IgD-negative memory B cell (primary cell): Measurements from ENCODE around the gene KRT222. TPM values are rescaled to one million over a fixed set of nuclear protein-coding genes. Genes with fewer than 3 reads are reported as not detected.

Source experiments
- H3K27ac Mint-ChIP-seq, 3 donors: one replicate each; pipeline ENCODE4 v1.8.0; 2020 to 2022; ENCODE audit warnings: mild to moderate bottlenecking in 3 of 3, mixed read lengths in 3 of 3, moderate library complexity in 1 of 3
- H3K27me3 Mint-ChIP-seq: one replicate; pipeline ENCODE4 v1.8.0; 2021; ENCODE audit warnings: mixed read lengths
- H3K36me3 Mint-ChIP-seq: one replicate; pipeline ENCODE4 v1.8.0; 2020; ENCODE audit warnings: mild to moderate bottlenecking, mixed read lengths
- H3K4me1 Mint-ChIP-seq, 3 donors: one replicate each; pipeline ENCODE4 v1.8.0; 2020 to 2022; ENCODE audit warnings: mixed read lengths in 3 of 3, mild to moderate bottlenecking in 1 of 3
- H3K4me3 Mint-ChIP-seq, 4 donors: one replicate each; pipeline ENCODE4 v1.8.0; 2020 to 2022; ENCODE audit warnings: mild to moderate bottlenecking in 4 of 4, mixed read lengths in 4 of 4, moderate library complexity in 3 of 4
- H3K9me3 Mint-ChIP-seq, 3 donors: one replicate each; pipeline ENCODE4 v1.8.0; 2020 to 2021; ENCODE audit warnings: mixed read lengths in 3 of 3, mild to moderate bottlenecking in 1 of 3
- polyA plus RNA-seq: library from polyadenylated mRNA; unstranded; fragments of 300-500 nt; fragmentation: Illumina TruSeq; gene quantifications from one replicate; pipeline ENCODE4 v1.2.3, GENCODE V29; 2021

Gene KRT222
- polyA plus RNA-seq, 1 donor from 2014 or later = not detected

DNA sequence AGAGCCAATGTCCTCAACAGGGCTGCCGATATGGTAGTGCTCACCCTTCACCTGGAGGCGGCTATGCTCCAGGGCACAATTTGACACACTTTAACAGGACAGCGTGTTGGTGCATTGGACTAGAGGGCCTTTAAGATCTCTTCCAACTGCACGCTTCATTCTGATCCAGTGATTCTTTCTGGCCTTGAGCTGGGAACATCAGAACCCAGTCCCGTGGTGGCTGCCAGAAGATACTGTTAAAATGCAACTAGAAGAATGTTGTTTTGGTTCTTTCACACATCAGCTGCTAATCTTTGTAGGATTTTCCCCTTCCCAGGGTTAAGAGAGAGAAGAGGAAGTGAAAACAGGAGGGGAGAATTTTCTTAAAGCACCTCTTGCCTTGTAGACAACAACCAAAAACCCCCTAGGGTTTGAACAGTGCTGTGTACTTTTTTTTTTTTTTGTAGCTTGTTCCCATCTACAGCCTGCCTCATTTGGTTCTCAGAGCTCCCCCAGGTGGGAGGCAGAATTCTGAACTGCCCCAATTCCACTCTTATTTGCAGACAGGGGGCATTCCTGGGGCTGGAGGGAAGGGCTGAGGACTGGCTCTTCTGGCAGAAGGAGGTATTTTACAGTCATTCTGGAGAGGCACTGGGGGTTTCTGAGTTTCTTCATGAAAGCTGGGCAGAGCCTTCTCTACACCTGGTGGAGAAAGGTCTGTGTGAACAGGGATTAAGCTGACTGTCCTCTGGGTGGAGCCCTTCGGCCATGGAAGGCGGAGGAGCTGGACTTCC, 49.7 kb downstream of the KRT222 start:
- peaks cover 24 to 42% (median 30%) of the 10 kb centered on the region in 3 donors for H3K4me1 Mint-ChIP-seq
- H3K27me3 Mint-ChIP-seq = peaks cover 2% of the 10 kb centered on the region
- peak overlapping the region; percentile 64 to 83 (median 72) for H3K4me3 Mint-ChIP-seq
- no peaks in the 10 kb centered on the region for H3K36me3 Mint-ChIP-seq
- H3K27ac Mint-ChIP-seq = peak overlapping the region; percentile 82 to 99 (median 97)
- H3K9me3 Mint-ChIP-seq = no peaks in the 10 kb centered on the region

DNA sequence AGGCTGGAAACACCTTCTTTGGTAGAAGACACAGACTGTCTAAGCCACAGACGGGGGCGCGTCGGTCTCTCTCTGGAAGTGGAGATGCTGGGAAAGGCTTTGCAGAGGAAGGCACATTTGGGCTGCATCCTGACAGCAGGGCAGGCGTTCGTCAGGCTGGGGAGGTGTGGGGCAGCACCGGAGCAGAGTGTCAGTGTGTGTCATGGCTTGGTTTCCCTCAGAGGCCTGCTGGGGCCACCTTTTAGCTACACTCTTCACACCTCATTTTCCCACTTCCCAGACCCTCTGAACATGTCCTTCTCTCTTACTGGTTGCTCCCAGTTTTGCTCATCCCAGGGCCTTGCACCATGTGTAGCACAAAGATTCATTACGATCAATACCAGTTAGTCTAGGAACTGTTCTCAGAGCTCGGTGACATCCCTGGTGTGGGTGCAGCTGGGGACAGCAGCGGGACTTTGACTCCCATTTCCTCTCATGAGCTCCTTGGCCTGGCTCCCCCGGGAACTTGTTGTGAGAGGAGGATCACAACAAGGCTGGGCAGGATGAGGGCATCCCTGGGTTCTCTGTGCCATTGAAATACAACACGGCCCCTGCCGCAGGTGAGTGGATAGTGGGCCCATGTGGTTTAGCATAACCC, 50.4 kb downstream of the KRT222 start:
- Mint-ChIP-seq H3K36me3 (no peaks in the 10 kb centered on the region), H3K4me1 (peaks cover 18 to 40% (median 24%) of the 10 kb centered on the region in 3 donors), H3K27ac (peak overlapping the region; percentile 82 to 99 (median 97)), H3K9me3 (no peaks in the 10 kb centered on the region), H3K27me3 (peaks cover 2% of the 10 kb centered on the region), H3K4me3 (peak overlapping the region; percentile 64 to 83 (median 72))

DNA sequence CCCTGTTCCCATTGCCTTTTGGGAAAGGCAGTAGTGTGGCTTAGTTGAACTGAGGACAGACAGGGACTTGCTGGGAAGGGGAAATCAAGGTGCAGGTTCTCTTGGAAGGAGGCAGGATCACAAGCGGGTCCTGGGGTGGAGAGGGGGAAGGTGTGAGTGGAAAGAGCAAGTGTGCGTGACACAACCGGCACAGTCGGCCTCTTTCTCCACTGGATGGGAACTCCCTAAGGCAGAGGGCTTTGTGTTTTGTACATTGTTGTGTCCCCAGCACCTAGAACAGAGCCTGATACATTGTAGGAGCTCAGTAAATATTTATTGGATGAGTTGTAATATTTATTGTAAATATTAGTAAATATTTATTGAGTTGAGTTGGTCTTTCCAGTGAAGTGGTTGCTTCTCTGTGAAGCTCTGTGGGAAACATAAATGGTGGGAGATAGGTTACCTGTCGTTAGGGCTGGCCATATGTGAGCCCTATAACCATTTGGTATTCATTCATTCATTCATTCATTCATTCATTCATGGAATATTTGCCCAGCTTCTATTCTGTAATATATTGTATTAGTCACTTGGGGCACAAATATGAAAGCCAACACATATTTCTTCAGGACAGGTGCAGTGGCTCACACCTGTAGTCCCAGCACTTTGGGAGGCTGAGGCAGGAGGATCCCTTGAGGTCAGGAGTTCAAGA, 51.4 kb downstream of the KRT222 start:
- Mint-ChIP-seq H3K9me3 (no peaks in the 10 kb centered on the region), H3K27me3 (peaks cover 2% of the 10 kb centered on the region), H3K27ac (peak overlapping the region; percentile 71 to 97 (median 82)), H3K36me3 (no peaks in the 10 kb centered on the region), H3K4me1 (peaks cover 18 to 40% (median 27%) of the 10 kb centered on the region in 3 donors), H3K4me3 (peak overlapping the region in 3 of 4 donors; percentile 38 to 60 (median 57))

DNA sequence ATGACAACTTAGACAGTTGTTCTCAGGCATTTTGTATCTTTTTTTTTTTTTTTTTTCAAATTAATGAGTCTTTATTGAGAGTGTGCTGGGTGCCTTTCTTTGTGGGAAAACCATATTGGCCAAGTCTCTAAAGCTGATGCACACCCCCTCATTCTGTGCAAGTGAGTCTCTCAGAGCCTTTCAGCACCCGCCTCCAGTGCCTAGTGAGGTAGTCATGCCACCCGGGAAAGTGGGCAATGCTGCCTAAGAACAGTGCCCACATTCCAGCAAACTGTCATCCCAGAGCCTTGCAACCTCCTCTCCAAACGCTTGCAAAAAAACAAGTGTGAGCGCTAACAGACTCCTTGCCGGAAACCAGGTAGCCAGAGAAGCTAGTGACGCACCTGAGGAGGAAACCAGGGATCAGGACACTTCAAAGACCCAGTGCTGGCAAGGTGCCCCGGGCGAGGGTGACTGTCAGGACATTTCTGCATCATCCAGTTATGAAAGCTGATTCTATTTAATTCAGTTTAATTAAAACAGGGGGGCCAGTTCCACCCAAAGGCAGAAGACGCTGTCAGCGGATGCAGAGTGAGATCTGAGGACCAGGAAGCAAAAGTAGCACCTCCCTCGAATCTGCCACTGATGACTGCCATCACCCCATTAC, 52.3 kb downstream of the KRT222 start:
- Mint-ChIP-seq H3K9me3 (no peaks in the 10 kb centered on the region), H3K4me3 (peak overlapping the region in 2 of 4 donors; percentile 8 to 27), H3K27ac (peak overlapping the region; percentile 14 to 97 (median 73)), H3K36me3 (no peaks in the 10 kb centered on the region), H3K27me3 (peaks cover 2% of the 10 kb centered on the region), H3K4me1 (peaks cover 18 to 46% (median 28%) of the 10 kb centered on the region in 3 donors)

DNA sequence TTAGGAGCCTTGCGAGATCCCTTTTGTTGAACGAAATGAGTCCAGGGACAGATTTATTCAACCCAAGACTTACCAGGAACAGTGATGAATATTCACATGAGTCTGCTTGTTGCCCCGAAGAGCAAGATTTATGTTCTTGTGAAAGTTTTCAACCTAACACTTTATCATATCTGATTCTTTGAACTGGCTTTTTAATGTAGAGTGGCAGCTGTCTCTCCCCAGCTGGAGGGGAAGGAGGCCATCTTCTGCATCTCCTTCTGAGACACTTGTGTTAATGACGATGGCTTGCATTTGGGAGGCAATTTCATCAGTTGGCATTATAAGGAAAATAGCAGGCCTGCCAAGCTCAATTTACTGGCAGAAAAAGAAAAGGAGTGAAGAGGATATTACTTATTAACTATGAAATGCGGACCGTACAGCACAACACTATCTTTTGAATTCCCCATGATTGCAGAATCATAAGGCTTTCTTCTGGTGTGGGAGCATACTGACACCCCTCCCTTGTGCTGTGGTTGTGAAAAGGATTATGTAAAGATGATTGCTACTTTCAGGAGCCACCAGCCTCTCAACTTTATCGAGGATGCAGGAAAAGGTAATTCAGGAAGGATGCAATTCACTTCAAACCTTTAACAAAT, 53.0 kb downstream of the KRT222 start:
- Mint-ChIP-seq H3K27ac (peak overlapping the region; percentile 26 to 97 (median 65)), H3K27me3 (peaks cover 2% of the 10 kb centered on the region), H3K36me3 (no peaks in the 10 kb centered on the region), H3K9me3 (no peaks in the 10 kb centered on the region), H3K4me3 (no peak overlapping the region), H3K4me1 (peaks cover 18 to 46% (median 28%) of the 10 kb centered on the region in 3 donors)

DNA sequence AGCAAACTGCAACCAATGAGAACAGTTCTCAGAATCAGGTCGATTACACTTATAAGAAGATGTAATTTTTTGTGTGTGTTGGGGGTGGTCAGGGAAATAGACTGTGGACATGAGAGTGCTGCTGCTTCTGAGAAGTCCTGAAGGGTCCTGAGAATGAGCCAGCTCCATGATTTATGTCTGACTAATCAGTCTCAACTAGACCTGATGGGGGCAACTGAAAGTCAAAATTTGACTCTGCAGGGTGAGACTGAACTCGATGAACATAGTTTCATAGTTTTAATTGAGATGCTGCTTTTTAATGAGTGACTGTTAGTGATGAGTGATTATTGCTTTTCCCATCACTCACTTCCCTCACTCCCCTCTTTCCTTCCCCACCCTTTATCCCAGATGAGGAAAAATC, 54.6 kb downstream of the KRT222 start:
- H3K36me3 Mint-ChIP-seq = no peaks in the 10 kb centered on the region

DNA sequence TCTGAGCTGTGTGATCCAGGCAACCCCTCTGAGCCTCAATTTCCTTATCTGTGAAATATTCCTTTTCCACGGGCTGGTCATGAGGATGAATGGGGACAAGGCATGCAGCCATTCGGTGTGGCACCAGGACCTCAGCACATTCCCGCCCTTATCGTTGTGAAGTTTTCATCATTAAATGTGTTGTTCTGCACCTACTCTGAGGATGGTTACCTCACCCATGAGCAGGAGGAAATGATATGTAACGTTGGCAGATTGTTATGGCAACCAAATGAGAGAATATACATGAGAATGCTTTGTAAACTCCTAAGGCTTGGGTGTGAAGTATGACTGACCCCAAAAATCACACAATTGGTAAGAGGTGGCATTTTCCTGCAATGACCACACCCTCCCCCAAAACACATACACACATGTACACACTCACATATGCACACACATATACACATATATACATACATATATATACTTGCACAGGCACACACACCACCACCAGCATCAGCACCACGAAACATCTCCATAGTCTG, 56.9 kb downstream of the KRT222 start:
- H3K4me3 Mint-ChIP-seq = peak overlapping the region in 2 of 4 donors; percentile 33 to 47

More for the DNA sequence above, 54.6 kb downstream of the KRT222 start:
- H3K27me3 Mint-ChIP-seq = peaks cover under 1% of the 10 kb centered on the region
- H3K4me1 Mint-ChIP-seq = peaks cover 12 to 34% (median 19%) of the 10 kb centered on the region in 3 donors
- H3K4me3 Mint-ChIP-seq = no peak overlapping the region
- H3K27ac Mint-ChIP-seq = peak overlapping the region in 2 of 3 donors; percentile 46 to 70
- no peaks in the 10 kb centered on the region for H3K9me3 Mint-ChIP-seq

DNA sequence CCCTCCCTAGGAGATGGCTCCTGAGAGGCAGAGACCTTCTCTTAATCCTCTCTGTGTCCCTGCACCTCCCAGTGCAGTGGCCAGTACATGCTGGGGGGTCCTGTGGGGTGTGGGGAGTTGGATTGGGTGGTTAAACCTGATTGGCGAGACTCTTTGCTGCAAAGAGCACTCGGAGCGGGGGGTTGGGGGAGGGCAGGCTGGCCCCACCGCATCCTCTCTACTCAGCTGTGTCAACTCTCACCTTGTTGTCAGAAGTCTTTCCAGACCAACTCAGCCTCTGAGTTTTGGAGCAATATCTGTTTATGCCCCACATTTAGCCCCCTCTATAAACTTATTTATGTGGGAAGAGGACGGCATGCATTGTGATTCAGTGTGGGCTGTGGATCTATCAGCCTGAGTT, 57.3 kb downstream of the KRT222 start:
- Mint-ChIP-seq H3K27me3 (no peaks in the 10 kb centered on the region), H3K36me3 (no peaks in the 10 kb centered on the region), H3K27ac (peak overlapping the region in 2 of 3 donors; percentile 11 to 86), H3K9me3 (no peaks in the 10 kb centered on the region), H3K4me1 (peaks cover 6 to 22% (median 9%) of the 10 kb centered on the region in 3 donors), H3K4me3 (no peak overlapping the region)

More for the DNA sequence above, 56.9 kb downstream of the KRT222 start:
- Mint-ChIP-seq H3K9me3 (no peaks in the 10 kb centered on the region), H3K4me1 (peaks cover 6 to 20% (median 7%) of the 10 kb centered on the region in 3 donors), H3K36me3 (no peaks in the 10 kb centered on the region), H3K27ac (peak overlapping the region; percentile 11 to 86 (median 83)), H3K27me3 (no peaks in the 10 kb centered on the region)

DNA sequence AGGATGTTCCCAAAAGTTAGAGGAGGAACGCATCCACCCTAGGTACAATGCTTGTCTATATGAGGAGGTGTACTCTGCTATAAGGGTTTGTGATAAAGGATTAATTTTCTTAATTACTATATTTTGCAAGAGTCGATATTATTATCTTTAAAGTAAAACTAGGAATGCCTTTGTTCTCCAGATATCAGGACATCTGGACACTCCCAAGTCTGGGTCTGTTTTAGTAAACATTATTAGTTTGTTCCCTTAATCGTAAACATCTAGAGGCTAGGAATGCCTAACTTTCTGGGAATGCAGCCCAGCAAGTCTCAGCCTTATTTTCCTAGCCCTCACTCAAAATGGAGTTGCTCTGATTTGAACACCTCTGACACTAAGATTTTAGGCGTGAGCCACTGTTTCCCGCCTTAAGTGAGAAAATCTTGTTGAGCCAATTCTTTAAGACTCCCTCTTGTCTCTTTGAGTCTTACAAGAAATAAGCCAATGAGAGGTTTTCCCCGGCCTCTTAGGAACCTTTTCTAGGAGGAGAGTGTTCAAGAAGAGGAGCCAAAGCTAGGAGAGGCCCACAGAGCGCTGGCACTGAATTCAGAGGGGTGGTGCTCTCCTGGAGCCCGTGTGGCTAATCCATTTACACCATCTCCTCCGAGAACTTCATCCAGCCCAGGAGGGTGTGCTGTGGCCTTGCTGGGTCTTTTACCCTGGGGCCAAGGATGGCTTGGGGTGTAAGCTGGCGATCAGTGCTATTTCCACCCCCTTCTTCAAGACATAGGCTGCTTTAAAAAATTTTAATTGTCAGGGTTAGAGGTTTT, 58.2 kb downstream of the KRT222 start:
- Mint-ChIP-seq H3K27me3 (no peaks in the 10 kb centered on the region), H3K4me1 (peaks cover under 1 to 19% (median 8%) of the 10 kb centered on the region in 3 donors), H3K9me3 (no peaks in the 10 kb centered on the region), H3K4me3 (no peak overlapping the region), H3K36me3 (no peaks in the 10 kb centered on the region), H3K27ac (peak overlapping the region in 1 of 3 donors; percentile 86)

DNA sequence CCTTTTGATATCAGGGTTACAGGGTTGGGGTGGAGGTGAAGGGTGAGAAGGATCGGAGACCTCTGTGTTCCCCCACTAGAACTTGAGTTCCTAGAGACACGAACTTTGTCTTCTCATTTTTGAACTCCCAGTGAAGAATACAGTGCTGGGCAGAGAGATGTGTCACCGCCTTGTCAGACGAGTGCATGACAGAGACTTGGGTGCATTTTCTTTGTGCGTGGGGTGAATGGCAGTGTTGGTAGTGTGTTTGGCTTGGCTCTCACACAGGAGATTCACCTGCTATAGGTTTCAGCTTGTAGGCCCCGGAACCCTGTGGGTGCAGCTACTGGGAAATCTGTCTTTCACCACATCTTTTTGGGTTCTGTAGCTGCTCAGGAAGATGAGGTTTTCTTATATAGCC, 59.7 kb downstream of the KRT222 start:
- H3K27ac Mint-ChIP-seq = peak overlapping the region in 2 of 3 donors; percentile 54 to 55
- H3K36me3 Mint-ChIP-seq = no peaks in the 10 kb centered on the region
- no peaks in the 10 kb centered on the region for H3K9me3 Mint-ChIP-seq
- H3K4me1 Mint-ChIP-seq = peaks cover 0 to 21% (median 8%) of the 10 kb centered on the region in 3 donors
- H3K27me3 Mint-ChIP-seq = no peaks in the 10 kb centered on the region
- H3K4me3 Mint-ChIP-seq = no peak overlapping the region

Other genes with a start within 250 kb of the KRT222 start
- gene TOP2A, start 247.3 kb downstream of the KRT222 start, polyA plus RNA-seq = not detected
- 3.0 TPM for gene IGFBP4, start 221.7 kb downstream of the KRT222 start, polyA plus RNA-seq
- not detected for gene TNS4, start 163.6 kb downstream of the KRT222 start, polyA plus RNA-seq
- 257 TPM for gene CCR7, start 99.7 kb downstream of the KRT222 start, polyA plus RNA-seq
- gene SMARCE1, start 17.4 kb downstream of the KRT222 start, polyA plus RNA-seq = 221 TPM
- not detected for gene KRT24, start 38.6 kb upstream of the KRT222 start, polyA plus RNA-seq
- not detected for gene KRT25, start 90.2 kb upstream of the KRT222 start, polyA plus RNA-seq
- gene KRT26, start 107.0 kb upstream of the KRT222 start, polyA plus RNA-seq = not detected
- not detected for gene KRT27, start 117.4 kb upstream of the KRT222 start, polyA plus RNA-seq
- gene KRT28, start 134.8 kb upstream of the KRT222 start, polyA plus RNA-seq = not detected
- gene KRT10, start 157.4 kb upstream of the KRT222 start, polyA plus RNA-seq = 201 TPM
- gene KRT12, start 202.0 kb upstream of the KRT222 start, polyA plus RNA-seq = not detected
- not detected for gene KRT20, start 220.1 kb upstream of the KRT222 start, polyA plus RNA-seq